ENCODE results near the gene NDUFS4.
A peak's percentile ranks its signal among the peaks of the same experiment; 100 is the strongest.

NDUFS4 gene

GRCh38 chr5:53642061-53642460, 81.6 kb downstream of the NDUFS4 start:
- H3K27ac ChIP-seq (ENCODE audit: low read depth, low read length): peak overlapping the region; percentile 34; the same call in 1 of the 2 replicates
- H3K9ac ChIP-seq (ENCODE audit: low read length): no peak overlapping the region
- no peaks in the 10 kb centered on the region for H3K79me2 ChIP-seq (ENCODE audit: insufficient read depth, low read length)
- H3F3A ChIP-seq (ENCODE audit: insufficient read depth): no peaks in the 10 kb centered on the region
- H3K4me3 ChIP-seq (ENCODE audit: insufficient read depth, low read length, poor library complexity, severe bottlenecking): no peak overlapping the region
- no peaks in the 10 kb centered on the region for H3K27me3 ChIP-seq (ENCODE audit: low read length)
- H3K36me3 ChIP-seq (ENCODE audit: low read length): no peaks in the 10 kb centered on the region; the same call in 1 of the 2 replicates
- H3K9me3 ChIP-seq (ENCODE audit: insufficient read depth, low read length): no peaks in the 10 kb centered on the region
- H3K4me2 ChIP-seq (ENCODE audit: low read depth, low read length, poor library complexity, severe bottlenecking): peak overlapping the region; percentile 38
- no peaks in the 10 kb centered on the region for H4K20me1 ChIP-seq (ENCODE audit: low read depth, low read length)
- no peak for TF ChIP-seq EZH2phosphoT487 (conservative IDR thresholded peaks at IDR 0.05; ENCODE audit: low read length)
- TF ChIP-seq, protein P1, sequence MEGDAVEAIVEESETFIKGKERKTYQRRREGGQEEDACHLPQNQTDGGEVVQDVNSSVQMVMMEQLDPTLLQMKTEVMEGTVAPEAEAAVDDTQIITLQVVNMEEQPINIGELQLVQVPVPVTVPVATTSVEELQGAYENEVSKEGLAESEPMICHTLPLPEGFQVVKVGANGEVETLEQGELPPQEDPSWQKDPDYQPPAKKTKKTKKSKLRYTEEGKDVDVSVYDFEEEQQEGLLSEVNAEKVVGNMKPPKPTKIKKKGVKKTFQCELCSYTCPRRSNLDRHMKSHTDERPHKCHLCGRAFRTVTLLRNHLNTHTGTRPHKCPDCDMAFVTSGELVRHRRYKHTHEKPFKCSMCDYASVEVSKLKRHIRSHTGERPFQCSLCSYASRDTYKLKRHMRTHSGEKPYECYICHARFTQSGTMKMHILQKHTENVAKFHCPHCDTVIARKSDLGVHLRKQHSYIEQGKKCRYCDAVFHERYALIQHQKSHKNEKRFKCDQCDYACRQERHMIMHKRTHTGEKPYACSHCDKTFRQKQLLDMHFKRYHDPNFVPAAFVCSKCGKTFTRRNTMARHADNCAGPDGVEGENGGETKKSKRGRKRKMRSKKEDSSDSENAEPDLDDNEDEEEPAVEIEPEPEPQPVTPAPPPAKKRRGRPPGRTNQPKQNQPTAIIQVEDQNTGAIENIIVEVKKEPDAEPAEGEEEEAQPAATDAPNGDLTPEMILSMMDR (IDR thresholded peaks at IDR 0.05; ENCODE audit: insufficient read depth, low read length, poor library complexity, severe bottlenecking): no peak
- H2AFZ ChIP-seq (ENCODE audit: low read depth, low read length, severe bottlenecking): no peak overlapping the region
- no peaks in the 10 kb centered on the region for H3K9me2 ChIP-seq (replicated peaks; ENCODE audit: insufficient read depth, low read length)

- Histone ChIP-seq H3K27me3 (ENCODE audit: low read length) (no peaks in the 10 kb centered on the region), H2AFZ (ENCODE audit: low read depth, low read length, severe bottlenecking) (no peak overlapping the region), H3F3A (ENCODE audit: insufficient read depth) (no peaks in the 10 kb centered on the region), H3K36me3 (ENCODE audit: low read length) (peaks cover under 1% of the 10 kb centered on the region; the same call in 1 of the 2 replicates), H4K20me1 (ENCODE audit: low read depth, low read length) (no peaks in the 10 kb centered on the region), H3K4me2 (ENCODE audit: low read depth, low read length, poor library complexity, severe bottlenecking) (no peak overlapping the region), H3K4me3 (ENCODE audit: insufficient read depth, low read length, poor library complexity, severe bottlenecking) (no peak overlapping the region), H3K27ac (ENCODE audit: low read depth, low read length) (no peak overlapping the region), H3K9ac (ENCODE audit: low read length) (no peak overlapping the region), H3K79me2 (ENCODE audit: insufficient read depth, low read length) (no peaks in the 10 kb centered on the region), H3K9me2 (replicated peaks; ENCODE audit: insufficient read depth, low read length) (no peaks in the 10 kb centered on the region), H3K9me3 (ENCODE audit: insufficient read depth, low read length) (no peaks in the 10 kb centered on the region)
- TF ChIP-seq, protein P1 (IDR thresholded peaks at IDR 0.05; ENCODE audit: insufficient read depth, low read length, poor library complexity, severe bottlenecking): no peak
- TF ChIP-seq EZH2phosphoT487 (conservative IDR thresholded peaks at IDR 0.05; ENCODE audit: low read length): no peak
Observed at GRCh38 chr5:53643445-53643844, 83.0 kb downstream of the NDUFS4 start.

GRCh38 chr5:53645078-53645477, 84.6 kb downstream of the NDUFS4 start:
- Histone ChIP-seq H3K4me2 (ENCODE audit: low read depth, low read length, poor library complexity, severe bottlenecking) (no peak overlapping the region), H3K27ac (ENCODE audit: low read depth, low read length) (no peak overlapping the region), H4K20me1 (ENCODE audit: low read depth, low read length) (no peaks in the 10 kb centered on the region), H3K9me3 (ENCODE audit: insufficient read depth, low read length) (no peaks in the 10 kb centered on the region), H2AFZ (ENCODE audit: low read depth, low read length, severe bottlenecking) (no peak overlapping the region), H3K9me2 (replicated peaks; ENCODE audit: insufficient read depth, low read length) (no peaks in the 10 kb centered on the region), H3K27me3 (ENCODE audit: low read length) (no peaks in the 10 kb centered on the region), H3F3A (ENCODE audit: insufficient read depth) (no peaks in the 10 kb centered on the region), H3K4me3 (ENCODE audit: insufficient read depth, low read length, poor library complexity, severe bottlenecking) (no peak overlapping the region), H3K36me3 (ENCODE audit: low read length) (peaks cover 8% of the 10 kb centered on the region; the same call in 1 of the 2 replicates), H3K9ac (ENCODE audit: low read length) (no peak overlapping the region), H3K79me2 (ENCODE audit: insufficient read depth, low read length) (0 out of 2 replicates have a peak, but pooled peaks cover 1% of the 10 kb centered on the region)
- TF ChIP-seq, protein P1 (IDR thresholded peaks at IDR 0.05; ENCODE audit: insufficient read depth, low read length, poor library complexity, severe bottlenecking): no peak
- no peak for TF ChIP-seq EZH2phosphoT487 (conservative IDR thresholded peaks at IDR 0.05; ENCODE audit: low read length)
